Measurements from ENCODE around the gene NAALADL2.

DNA sequence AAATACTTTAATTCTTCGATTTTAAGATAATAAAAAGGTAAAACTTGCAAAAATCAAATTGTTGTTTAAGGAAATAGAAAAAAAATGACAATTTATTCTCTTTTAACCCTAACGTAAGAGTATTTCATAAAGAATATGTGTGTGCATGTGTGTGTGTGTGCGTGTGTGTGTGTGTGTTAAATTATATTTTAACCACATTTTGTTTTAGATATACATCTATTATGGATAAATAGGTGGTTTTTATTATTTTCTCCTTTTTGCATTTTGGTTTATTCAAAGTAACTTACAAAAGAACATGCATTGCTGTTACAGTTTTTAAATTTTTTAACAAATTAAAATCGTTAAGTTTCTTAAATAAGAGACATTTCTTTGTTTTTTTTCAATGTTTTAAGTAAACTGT, 414.4 kb downstream of the NAALADL2 start:
- TF ChIP-seq HDAC2 (IDR thresholded peaks at IDR 0.05) = no peak
- no peak for TF ChIP-seq NR3C1 (IDR thresholded peaks at IDR 0.05)
- no peak for TF ChIP-seq CTCF (IDR thresholded peaks at IDR 0.05)
- no peak for TF ChIP-seq HOXA7 (CRISPR knock-in tag; IDR thresholded peaks at IDR 0.05)
- TF ChIP-seq MAZ (IDR thresholded peaks at IDR 0.05; ENCODE audit: borderline replicate concordance, low read depth, low read length) = no peak

All from A549 (cell line).